Trophoblast cell (in vitro differentiated cells and primary cell): ENCODE data around the gene RAD51B.

Experiments used
- DNase-seq, 2 donors: peaks; one replicate each; pipeline ENCODE4 v3.0.0-alpha.2; 2016
- H2AFZ ChIP-seq: 2 replicates; pipeline ENCODE4 v1.6.1; 2013; ENCODE audit warnings: low read length, moderate library complexity, mild to moderate bottlenecking; ENCODE audit not compliant: insufficient read depth, poor library complexity
- H2AK5ac ChIP-seq: 2 replicates; pipeline ENCODE4 v1.6.1; 2013; ENCODE audit warnings: mild to moderate bottlenecking, low read length
- H2BK120ac ChIP-seq: 2 replicates; pipeline ENCODE4 v1.6.1; 2013; ENCODE audit warnings: low read length, mild to moderate bottlenecking, moderate library complexity; ENCODE audit not compliant: insufficient read depth, poor library complexity
- H2BK12ac ChIP-seq: 2 replicates; pipeline ENCODE4 v1.6.1; 2013; ENCODE audit warnings: mild to moderate bottlenecking, low read length, moderate library complexity
- H2BK5ac ChIP-seq: 2 replicates; pipeline ENCODE4 v1.6.1; 2013; ENCODE audit warnings: low read length, low read depth, moderate library complexity, mild to moderate bottlenecking; ENCODE audit not compliant: poor library complexity
- H3K14ac ChIP-seq: 2 replicates; pipeline ENCODE4 v1.6.1; 2013; ENCODE audit warnings: mild to moderate bottlenecking, low read length
- H3K18ac ChIP-seq: 2 replicates; pipeline ENCODE4 v1.6.1; 2013; ENCODE audit warnings: mild to moderate bottlenecking, low read length
- H3K23ac ChIP-seq: 2 replicates; pipeline ENCODE4 v1.6.1; 2013; ENCODE audit warnings: low read length
- H3K27ac ChIP-seq: 2 replicates; pipeline ENCODE4 v1.5.1; 2013; ENCODE audit warnings: low read depth, mild to moderate bottlenecking, inconsistent platforms, low read length, moderate library complexity
- H3K27me3 ChIP-seq: 2 replicates; pipeline ENCODE4 v1.6.1; 2013; ENCODE audit warnings: inconsistent platforms, mild to moderate bottlenecking, low read length, moderate library complexity; ENCODE audit not compliant: insufficient read depth
- H3K36me3 ChIP-seq, 2 experiments: 1 replicate in 1 of 2; 2 replicates in 1 of 2; pipeline ENCODE4 v1.6.1; 2013; ENCODE audit warnings: low read length in 2 of 2, mild to moderate bottlenecking in 2 of 2, moderate library complexity in 1 of 2; ENCODE audit not compliant: insufficient read depth in 2 of 2, control insufficient read depth in 1 of 2
- H3K4ac ChIP-seq: 2 replicates; pipeline ENCODE4 v1.6.1; 2013; ENCODE audit warnings: low read depth, mild to moderate bottlenecking, low read length, moderate library complexity
- H3K4me1 ChIP-seq, 2 experiments: 1 replicate in 1 of 2; 2 replicates in 1 of 2; pipeline ENCODE4 v1.6.1; 2013; ENCODE audit warnings: low read length in 2 of 2, mild to moderate bottlenecking in 2 of 2, moderate library complexity in 1 of 2; ENCODE audit not compliant: insufficient read depth in 2 of 2, control insufficient read depth in 1 of 2
- H3K4me2 ChIP-seq: 2 replicates; pipeline ENCODE4 v1.6.1; 2013; ENCODE audit warnings: inconsistent platforms, mild to moderate bottlenecking, low read length, moderate library complexity
- H3K4me3 ChIP-seq: 2 replicates; pipeline ENCODE4 v1.5.1; 2013; ENCODE audit warnings: mild to moderate bottlenecking, low read depth, low read length, inconsistent platforms
- H3K79me1 ChIP-seq: one replicate; pipeline ENCODE4 v1.6.1; 2013; ENCODE audit warnings: low read length
- H3K79me2 ChIP-seq: 2 replicates; pipeline ENCODE4 v1.6.1; 2013; ENCODE audit warnings: low read length, mild to moderate bottlenecking; ENCODE audit not compliant: control insufficient read depth, insufficient read depth, poor library complexity
- H3K9ac ChIP-seq: 2 replicates; pipeline ENCODE4 v1.6.1; 2013; ENCODE audit warnings: mild to moderate bottlenecking, low read length
- H3K9me3 ChIP-seq: 2 replicates; pipeline ENCODE4 v1.6.1; 2013; ENCODE audit warnings: low read depth, mild to moderate bottlenecking, control low read depth, inconsistent platforms, low read length; ENCODE audit not compliant: insufficient read depth
- H4K12ac ChIP-seq: 2 replicates; pipeline ENCODE4 v1.6.1; 2013; ENCODE audit warnings: low read depth, mild to moderate bottlenecking, low read length, moderate library complexity
- H4K8ac ChIP-seq: 2 replicates; pipeline ENCODE4 v1.6.1; 2013; ENCODE audit warnings: low read depth, mild to moderate bottlenecking, low read length, moderate library complexity
- H4K91ac ChIP-seq: one replicate; pipeline ENCODE4 v1.6.1; 2013; ENCODE audit warnings: low read depth, mild to moderate bottlenecking, low read length, moderate library complexity
- WGBS: extraction: QIAGEN DNeasy Blood & Tissue Kit; methylation state at CpG from one replicate; pipeline ENCODE4 v1.1.7; 2013; ENCODE audit warnings: missing lambda C conversion rate; ENCODE audit not compliant: insufficient read length, insufficient coverage; ENCODE audit errors: extremely low coverage; 5-methylcytosine and 5-hydroxymethylcytosine counted together

The RAD51B gene

GRCh38 chr14:68236582-68237458 is 417.2 kb downstream of the RAD51B start:
- Histone ChIP-seq H3K9me3 (no peaks in the 10 kb centered on the region), H2AK5ac (no peak overlapping the region), H3K4me3 (no peak overlapping the region), H2BK12ac (no peak overlapping the region), H4K8ac (no peak overlapping the region), H3K23ac (no peak overlapping the region), H3K14ac (no peak overlapping the region), H3K9ac (no peak overlapping the region), H3K4me2 (no peak overlapping the region), H3K79me1 (peaks cover 24% of the 10 kb centered on the region), H3K79me2 (peaks cover 6% of the 10 kb centered on the region), H3K18ac (no peak overlapping the region), H4K91ac (no peak overlapping the region), H2BK5ac (no peak overlapping the region), H3K4ac (no peak overlapping the region), H2BK120ac (no peak overlapping the region), H3K27me3 (no peaks in the 10 kb centered on the region), H3K36me3 (no peaks in the 10 kb centered on the region), H3K4me1 (peaks cover 8 to 17% of the 10 kb centered on the region in 2 experiments), H3K27ac (no peak overlapping the region), H4K12ac (no peak overlapping the region), H2AFZ (no peak overlapping the region)
- no CpG with 5 or more reads among the region's 1 CpG for WGBS
- peak in 1 of 2 donors; percentile 29 for DNase-seq

- Histone ChIP-seq H2BK5ac (no peak overlapping the region), H4K8ac (no peak overlapping the region), H2BK12ac (peak overlapping the region; percentile 74), H3K14ac (no peak overlapping the region), H3K4me3 (no peak overlapping the region), H3K4me1 (peaks cover 8 to 12% of the 10 kb centered on the region in 2 experiments), H3K9ac (no peak overlapping the region), H2AK5ac (no peak overlapping the region), H2AFZ (no peak overlapping the region), H2BK120ac (peak overlapping the region; percentile 27), H3K4me2 (no peak overlapping the region), H3K9me3 (no peaks in the 10 kb centered on the region), H3K27ac (no peak overlapping the region), H3K27me3 (no peaks in the 10 kb centered on the region), H3K18ac (no peak overlapping the region), H4K91ac (peak overlapping the region; percentile 58), H3K4ac (peak overlapping the region; percentile 30), H3K79me2 (peaks cover 6% of the 10 kb centered on the region), H4K12ac (no peak overlapping the region), H3K23ac (no peak overlapping the region), H3K79me1 (peaks cover 26% of the 10 kb centered on the region), H3K36me3 (no peaks in the 10 kb centered on the region)
- no peak for DNase-seq
- no CpG with 5 or more reads among the region's 1 CpG for WGBS
Measured at GRCh38 chr14:68238551-68238950, 419.0 kb downstream of the RAD51B start.

GRCh38 chr14:68238976-68239375 is 419.4 kb downstream of the RAD51B start:
- no peaks in the 10 kb centered on the region for H3K9me3 ChIP-seq
- peak overlapping the region; percentile 89 for H4K12ac ChIP-seq
- peak overlapping the region; percentile 97 for H3K4ac ChIP-seq
- H3K18ac ChIP-seq, result peak overlapping the region; percentile 99
- no peak overlapping the region for H3K4me3 ChIP-seq
- peak overlapping the region; percentile 33 for H2AK5ac ChIP-seq
- H2BK120ac ChIP-seq, result peak overlapping the region; percentile 60
- H3K23ac ChIP-seq, result no peak overlapping the region
- no peak overlapping the region for H3K4me2 ChIP-seq
- peak overlapping the region; percentile 98 for H3K14ac ChIP-seq
- peak overlapping the region; percentile 4 for H2AFZ ChIP-seq
- H3K79me1 ChIP-seq, result peaks cover 26% of the 10 kb centered on the region
- H4K91ac ChIP-seq, result peak overlapping the region; percentile 99
- H3K27ac ChIP-seq, result peak overlapping the region; percentile 96
- peak overlapping the region; percentile 97 for H2BK5ac ChIP-seq
- H3K4me1 ChIP-seq, result peaks cover 8 to 11% of the 10 kb centered on the region in 2 experiments
- DNase-seq, result no peak
- H2BK12ac ChIP-seq, result peak overlapping the region; percentile 100
- H3K79me2 ChIP-seq, result peaks cover 6% of the 10 kb centered on the region
- H3K27me3 ChIP-seq, result no peaks in the 10 kb centered on the region
- H3K9ac ChIP-seq, result no peak overlapping the region
- no peaks in the 10 kb centered on the region for H3K36me3 ChIP-seq
- no CpG with 5 or more reads among the region's 3 CpGs for WGBS
- H4K8ac ChIP-seq, result peak overlapping the region; percentile 90

- Histone ChIP-seq H3K4me2 (no peak overlapping the region), H3K36me3 (no peaks in the 10 kb centered on the region), H3K4me3 (no peak overlapping the region), H4K12ac (peak overlapping the region; percentile 60), H3K9me3 (no peaks in the 10 kb centered on the region), H3K79me2 (peaks cover 6% of the 10 kb centered on the region), H4K91ac (peak overlapping the region; percentile 83), H2BK5ac (peak overlapping the region; percentile 96), H3K27me3 (no peaks in the 10 kb centered on the region), H3K4ac (peak overlapping the region; percentile 92), H2BK120ac (peak overlapping the region; percentile 95), H4K8ac (peak overlapping the region; percentile 91), H3K9ac (no peak overlapping the region), H3K23ac (no peak overlapping the region), H2AFZ (peak overlapping the region; percentile 87), H2AK5ac (peak overlapping the region; percentile 77), H2BK12ac (peak overlapping the region; percentile 98), H3K27ac (peak overlapping the region; percentile 96), H3K4me1 (peaks cover 10 to 14% of the 10 kb centered on the region in 2 experiments), H3K79me1 (peaks cover 33% of the 10 kb centered on the region), H3K14ac (peak overlapping the region; percentile 97), H3K18ac (peak overlapping the region; percentile 79)
- DNase-seq, result no peak
- WGBS, result no CpG with 5 or more reads among the region's 9 CpGs
Measured at GRCh38 chr14:68239988-68240771, 420.6 kb downstream of the RAD51B start.
